LNCAP (cell line): ENCODE results near the gene HBS1L.

Experiments used
- TF ChIP-seq, protein P1 (sequence below): fragments of 450-650 bp; IDR thresholded peaks from 2 replicates; pipeline ENCODE4 v1.5.1; 2017; ENCODE audit warnings: mild to moderate bottlenecking

Gene HBS1L

DNA sequence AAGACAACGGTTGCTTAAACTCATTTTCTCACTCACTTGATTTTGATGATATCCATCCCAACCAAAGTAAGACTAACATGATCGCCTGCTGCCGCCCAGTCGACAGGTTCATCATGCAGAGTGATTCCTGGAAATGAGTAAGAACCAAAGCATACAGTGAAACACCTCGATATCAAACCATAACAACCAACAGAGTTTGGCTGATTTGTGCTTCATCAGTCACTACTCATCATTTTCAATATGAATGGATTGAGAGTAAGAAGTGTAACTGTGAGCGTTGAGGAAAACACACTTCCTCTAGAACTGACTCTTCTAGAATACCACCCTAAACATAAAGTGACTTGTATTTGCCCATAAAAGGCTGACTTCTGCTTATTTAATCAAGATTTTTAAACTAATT lies 75.5 kb downstream of the HBS1L start:
- TF ChIP-seq, protein P1, sequence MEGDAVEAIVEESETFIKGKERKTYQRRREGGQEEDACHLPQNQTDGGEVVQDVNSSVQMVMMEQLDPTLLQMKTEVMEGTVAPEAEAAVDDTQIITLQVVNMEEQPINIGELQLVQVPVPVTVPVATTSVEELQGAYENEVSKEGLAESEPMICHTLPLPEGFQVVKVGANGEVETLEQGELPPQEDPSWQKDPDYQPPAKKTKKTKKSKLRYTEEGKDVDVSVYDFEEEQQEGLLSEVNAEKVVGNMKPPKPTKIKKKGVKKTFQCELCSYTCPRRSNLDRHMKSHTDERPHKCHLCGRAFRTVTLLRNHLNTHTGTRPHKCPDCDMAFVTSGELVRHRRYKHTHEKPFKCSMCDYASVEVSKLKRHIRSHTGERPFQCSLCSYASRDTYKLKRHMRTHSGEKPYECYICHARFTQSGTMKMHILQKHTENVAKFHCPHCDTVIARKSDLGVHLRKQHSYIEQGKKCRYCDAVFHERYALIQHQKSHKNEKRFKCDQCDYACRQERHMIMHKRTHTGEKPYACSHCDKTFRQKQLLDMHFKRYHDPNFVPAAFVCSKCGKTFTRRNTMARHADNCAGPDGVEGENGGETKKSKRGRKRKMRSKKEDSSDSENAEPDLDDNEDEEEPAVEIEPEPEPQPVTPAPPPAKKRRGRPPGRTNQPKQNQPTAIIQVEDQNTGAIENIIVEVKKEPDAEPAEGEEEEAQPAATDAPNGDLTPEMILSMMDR: no peak

DNA sequence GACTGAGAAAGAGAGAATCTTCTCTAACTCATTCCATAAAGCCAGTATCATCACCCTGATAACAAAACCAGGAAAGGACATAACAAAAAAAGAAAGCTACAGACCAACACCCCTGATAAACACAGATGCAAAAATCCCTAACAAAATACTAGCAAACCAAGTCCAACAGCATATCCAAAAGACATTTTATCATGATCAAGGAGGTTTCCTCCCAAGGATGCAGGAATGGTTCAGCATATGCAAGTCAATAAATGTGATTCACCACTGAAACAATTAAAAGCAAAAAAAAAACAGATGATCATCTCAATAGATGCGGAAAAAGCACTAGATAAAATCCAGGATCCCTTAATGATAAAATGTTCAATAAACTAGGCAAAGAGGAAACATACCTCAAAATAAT lies 80.3 kb downstream of the HBS1L start:
- TF ChIP-seq, protein P1: no peak

DNA sequence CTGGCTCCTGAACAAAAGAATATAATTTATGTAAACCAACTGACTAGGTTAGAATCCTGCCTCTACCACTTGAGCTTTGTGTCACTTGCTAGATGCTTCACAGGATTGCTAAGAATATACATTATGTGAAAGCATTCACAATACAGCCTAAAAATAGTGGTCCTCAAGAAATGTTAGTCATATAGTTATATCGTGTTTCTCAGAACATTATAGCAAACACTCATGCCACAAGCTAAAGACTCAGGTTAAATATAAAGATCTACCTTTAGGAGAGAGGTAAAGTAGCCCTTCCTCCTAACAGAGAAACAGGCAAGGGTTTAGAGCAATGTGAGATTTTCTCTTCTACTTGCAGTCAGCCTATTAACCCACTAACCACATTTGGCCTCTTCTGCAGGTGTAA lies 86.9 kb downstream of the HBS1L start:
- TF ChIP-seq, protein P1: no peak

DNA sequence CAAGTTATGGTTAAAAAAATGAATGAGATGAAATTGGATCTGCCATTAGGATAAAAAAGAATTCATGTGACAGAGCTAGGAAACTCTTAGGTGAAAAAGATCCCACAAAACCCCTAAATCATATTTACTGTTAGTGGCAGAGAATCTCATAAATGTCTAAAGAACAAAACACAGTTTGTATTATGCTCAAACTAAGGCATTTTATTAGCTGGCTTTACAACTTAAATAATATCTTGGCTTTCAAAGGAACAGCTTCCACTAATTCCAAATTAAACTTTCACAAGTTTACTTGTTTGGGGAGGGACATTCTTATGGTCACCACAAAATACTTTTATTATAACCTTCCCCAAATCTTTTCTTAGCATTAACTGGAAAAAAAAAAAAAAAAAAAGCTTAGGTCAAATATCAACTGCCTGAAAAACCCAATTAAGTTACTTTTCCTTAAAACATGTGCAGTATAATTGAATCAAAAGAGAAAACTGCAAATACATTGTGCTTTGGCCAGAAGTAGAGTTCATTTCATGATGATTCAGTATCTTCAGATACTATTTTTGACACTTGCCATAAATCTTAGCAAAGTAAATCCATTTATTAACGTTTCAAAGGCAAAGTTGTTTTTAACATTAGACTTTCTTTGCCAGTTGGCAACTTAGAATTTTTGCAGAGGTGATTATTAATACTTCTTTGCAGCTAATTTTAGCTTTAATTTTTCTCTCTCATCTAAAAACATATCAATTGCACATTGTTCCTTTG lies 90.0 kb downstream of the HBS1L start:
- TF ChIP-seq, protein P1: no peak

DNA sequence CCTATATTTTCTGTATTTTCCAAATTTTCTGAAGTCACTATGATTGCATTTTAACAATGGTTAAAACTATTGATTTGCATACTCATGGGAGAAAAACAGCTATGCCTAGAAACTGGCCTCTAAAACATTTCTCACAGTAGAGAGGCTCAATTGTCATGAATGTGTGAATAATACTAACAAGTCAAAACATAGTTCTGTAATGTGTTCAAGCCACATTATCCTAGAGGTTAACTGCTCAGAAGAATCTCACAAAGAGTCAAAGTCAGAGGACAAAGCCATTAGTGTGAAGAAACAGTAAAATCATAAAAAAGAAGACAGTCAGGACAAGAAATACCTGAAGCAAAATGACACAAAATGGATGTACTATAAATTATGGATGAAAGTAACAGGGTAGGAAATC lies 92.2 kb downstream of the HBS1L start:
- TF ChIP-seq, protein P1: no peak

DNA sequence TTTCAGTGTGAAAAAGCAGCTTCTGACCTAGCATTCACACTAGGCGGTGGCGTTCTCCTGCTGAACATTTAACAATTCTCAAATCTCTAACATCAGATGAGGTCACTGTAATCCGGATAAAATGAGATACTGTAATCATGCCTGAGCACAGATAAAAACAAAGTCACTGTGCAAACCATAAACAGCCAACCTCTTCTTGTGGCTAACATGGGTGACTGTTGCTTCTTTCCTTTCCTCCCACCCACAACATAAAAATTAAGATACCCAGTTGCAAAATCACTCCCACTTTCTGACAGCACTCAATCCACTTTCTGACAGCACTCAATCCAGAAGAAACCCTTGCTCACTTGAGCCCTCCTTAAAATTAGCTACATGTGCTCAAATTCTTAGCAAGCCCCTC lies 93.3 kb downstream of the HBS1L start:
- TF ChIP-seq, protein P1: no peak

DNA sequence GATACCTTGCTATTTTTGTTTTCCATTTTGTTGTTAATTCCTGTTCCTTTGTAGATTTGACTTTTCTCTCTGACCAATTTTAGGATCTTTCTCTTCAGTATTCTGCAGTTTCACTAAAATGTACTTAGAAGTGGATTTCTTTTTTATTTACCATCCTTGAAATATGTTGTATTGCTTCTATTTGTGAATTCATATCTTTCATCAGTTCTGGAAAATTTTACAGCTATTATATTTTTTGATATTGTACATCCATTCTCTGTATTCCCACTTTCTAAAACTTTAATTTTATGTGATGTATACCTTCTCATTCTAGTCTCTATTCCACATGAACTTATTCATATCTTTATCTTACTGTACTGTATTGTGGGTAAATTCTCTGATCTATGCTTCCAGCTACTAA lies 95.0 kb downstream of the HBS1L start:
- TF ChIP-seq, protein P1: no peak

DNA sequence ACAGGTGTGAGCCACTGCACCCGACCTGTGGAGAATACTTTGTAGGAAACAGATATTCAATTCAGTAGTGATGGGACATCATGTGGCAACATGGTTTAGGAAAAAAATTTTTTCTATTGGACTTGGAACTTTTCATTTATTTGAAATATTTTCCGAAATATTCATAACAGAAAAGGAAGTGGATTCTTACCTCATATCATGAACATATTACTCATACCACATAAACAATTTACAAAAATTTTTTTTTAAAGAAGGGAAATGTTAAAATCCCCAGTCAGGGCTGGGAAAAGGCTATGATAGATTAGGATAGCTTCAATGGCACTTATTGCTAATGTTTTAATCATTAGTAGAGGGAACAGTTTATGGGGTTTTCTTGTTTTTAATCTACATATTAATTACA lies 97.9 kb downstream of the HBS1L start:
- TF ChIP-seq, protein P1: no peak
